ENCODE results near the gene CAND2.

DNA sequence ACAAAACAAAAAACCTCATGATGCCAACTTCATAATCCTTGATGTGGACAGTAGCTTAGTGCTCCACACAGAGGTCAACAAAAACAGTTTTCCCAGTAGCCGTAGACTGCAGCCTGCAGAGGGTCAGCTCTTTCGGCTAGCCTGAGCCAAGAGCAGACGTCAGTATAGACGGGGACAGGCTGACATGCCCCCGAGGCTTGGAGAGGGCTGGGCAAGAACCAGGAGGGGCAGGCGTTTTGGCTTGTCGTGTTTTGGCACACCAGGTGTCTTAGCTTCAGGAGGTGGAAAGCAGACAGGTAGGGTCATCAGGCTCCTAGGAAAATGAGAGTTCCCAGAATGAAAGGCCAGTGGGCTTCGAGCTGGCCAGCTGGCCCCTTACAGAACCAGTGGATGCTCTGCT, 21.8 kb downstream of the CAND2 start:
- TF ChIP-seq ZNF274 (IDR thresholded peaks at IDR 0.05; ENCODE audit: low read depth, low read length) = no peak
- no peak for TF ChIP-seq YY1 (IDR thresholded peaks at IDR 0.05; ENCODE audit: insufficient read depth, insufficient read length)
- no peak for TF ChIP-seq SUZ12 (IDR thresholded peaks at IDR 0.05; ENCODE audit: extremely low read depth, insufficient read depth, insufficient read length)

Data from NT2/D1 (cell line).